ENCODE results near the gene MCEMP1.

The MCEMP1 gene, protein sequence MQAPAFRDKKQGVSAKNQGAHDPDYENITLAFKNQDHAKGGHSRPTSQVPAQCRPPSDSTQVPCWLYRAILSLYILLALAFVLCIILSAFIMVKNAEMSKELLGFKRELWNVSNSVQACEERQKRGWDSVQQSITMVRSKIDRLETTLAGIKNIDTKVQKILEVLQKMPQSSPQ

DNA sequence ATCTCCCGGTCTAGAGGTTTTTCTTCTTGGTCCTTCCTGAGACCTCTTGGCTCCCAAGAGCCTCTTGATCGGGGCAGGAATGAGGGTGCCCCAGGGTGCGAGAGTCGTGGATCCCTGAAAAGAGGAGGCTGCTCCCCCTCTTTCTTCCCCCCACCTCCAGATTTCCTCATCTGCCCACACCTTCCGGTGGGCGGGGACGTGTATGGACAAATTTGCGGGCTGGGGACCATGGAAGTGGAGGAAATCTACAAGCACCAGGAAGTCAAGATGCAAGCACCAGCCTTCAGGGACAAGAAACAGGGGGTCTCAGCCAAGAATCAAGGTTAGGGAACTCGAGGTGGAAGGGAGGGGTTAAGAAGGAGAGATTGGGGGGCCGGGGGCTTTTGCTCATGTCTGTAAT is at the start of gene MCEMP1:
MCEMP1 (plus strand) TSS at position 237 of the 400 bp plus-strand sequence; CDS start at position 268, 31 bp downstream.
- DNase-seq (ENCODE audit: low read depth): no peak

DNA sequence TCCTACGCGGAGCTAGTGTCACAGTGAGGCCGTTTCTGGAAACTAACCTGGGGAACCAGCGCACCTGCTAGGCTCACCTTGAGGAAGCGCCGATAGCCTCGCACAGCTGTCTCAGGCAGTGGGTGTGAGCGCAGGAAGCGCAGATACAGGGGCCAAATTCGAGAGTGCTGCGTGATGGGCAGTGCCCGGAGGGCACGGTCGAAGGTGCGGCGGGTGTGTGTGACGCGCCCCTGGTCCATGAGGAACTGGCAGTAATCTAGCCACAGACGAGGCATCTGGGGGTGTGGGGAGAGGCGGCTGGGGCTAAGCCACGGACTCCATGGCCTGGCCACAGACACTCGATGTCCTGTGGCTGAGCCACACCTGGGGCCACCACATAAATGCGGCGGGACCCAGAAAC is 49.7 kb upstream of the MCEMP1 start:
- no peak for DNase-seq (ENCODE audit: low read depth)

DNA sequence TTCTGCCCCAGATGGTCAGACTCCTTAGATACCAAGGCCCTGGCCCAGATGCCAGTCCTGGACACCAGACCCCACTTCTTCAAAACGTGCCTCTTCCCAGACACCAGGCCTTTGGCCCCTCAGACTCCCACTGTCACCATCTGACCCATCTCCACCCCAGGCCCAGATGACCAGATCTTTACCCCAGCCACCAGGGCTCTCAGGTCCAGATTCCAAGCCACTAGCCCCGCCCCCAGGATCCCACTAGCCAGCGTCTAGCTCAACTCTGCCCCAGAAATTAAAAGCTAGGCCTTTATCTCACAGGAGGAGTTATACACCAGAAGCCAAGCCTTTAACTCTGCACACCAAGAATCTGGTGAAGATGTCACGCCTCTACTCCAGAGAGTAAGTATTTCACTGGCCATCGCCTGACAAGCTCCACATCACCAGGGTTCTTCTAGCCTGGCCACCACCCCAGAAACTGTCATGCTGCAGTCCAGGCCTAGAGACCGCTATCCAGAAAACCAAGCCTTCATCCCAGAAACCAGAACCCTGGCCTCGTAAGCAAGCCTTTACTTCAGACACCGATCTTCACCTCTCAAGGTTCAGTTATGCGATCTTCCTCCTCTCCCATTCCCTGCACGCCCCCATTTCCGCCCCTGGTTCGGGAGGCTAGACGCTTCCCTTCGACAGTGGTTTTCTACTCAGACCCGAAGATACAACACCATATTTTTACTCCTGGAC is 48.1 kb upstream of the MCEMP1 start:
- DNase-seq (ENCODE audit: low read depth): no peak

DNA sequence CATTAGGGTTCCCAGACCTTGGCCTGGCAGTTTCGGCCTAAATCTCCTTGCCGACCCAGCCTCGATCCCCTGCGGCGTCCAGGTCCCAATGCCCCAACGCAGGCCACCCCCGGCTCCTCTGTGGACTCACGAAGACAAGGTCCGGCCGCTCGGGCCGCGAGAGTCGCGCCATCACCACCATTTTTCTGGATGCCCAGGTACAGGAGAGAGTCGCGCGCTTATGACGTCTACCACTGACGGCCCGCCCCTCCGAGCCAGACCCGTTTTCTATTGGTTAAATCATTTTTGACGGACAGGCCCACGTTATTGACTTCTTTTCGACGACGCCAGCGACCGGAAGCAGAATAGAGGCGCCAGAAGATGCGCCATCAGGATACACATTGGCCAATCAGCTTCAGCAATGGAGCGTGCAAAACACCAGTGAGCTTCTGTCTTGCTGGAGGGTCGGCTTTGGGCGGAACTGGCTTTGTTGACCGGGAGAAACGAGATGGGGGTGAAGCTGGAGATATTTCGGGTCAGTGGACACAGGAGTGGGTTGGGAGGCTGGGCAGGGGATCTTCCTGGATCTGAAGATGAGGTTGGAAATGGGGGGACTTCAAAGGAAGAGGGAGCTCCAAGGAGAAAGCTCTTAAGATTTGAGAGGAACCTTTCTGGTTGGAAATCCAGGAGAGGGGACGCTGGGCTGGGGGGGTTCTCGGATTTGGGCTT is 47.4 kb upstream of the MCEMP1 start, which contains the start of the genes PET100 and XAB2:
PET100 (plus strand) TSS at position 447 of the 708 bp plus-strand sequence; CDS start at position 488, 41 bp downstream.
XAB2 (minus strand) TSS at position 199 of the 708 bp plus-strand sequence; CDS start at position 181, 18 bp downstream.
- peak; percentile 89 for DNase-seq (ENCODE audit: low read depth)

DNA sequence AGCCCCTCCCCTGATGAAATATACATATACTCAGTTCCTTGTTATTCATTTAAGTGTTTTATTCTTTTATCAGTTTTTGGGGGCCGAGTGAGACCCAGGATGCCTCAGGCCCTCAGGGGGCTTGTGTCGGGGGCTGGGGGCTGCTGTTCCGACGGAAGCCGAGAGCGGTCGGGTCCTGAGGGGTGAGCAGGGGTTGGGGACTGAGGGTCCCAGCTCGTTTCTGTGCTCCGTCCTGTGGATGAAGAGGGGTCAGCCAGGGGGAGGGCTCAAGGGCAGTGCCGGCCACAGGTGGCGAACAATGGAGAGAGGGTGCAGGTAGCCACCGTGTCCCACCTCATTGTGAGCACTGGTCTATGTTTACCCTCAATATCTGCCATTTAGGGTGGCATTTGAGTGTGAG is 45.3 kb upstream of the MCEMP1 start:
- no peak for DNase-seq (ENCODE audit: low read depth)

DNA sequence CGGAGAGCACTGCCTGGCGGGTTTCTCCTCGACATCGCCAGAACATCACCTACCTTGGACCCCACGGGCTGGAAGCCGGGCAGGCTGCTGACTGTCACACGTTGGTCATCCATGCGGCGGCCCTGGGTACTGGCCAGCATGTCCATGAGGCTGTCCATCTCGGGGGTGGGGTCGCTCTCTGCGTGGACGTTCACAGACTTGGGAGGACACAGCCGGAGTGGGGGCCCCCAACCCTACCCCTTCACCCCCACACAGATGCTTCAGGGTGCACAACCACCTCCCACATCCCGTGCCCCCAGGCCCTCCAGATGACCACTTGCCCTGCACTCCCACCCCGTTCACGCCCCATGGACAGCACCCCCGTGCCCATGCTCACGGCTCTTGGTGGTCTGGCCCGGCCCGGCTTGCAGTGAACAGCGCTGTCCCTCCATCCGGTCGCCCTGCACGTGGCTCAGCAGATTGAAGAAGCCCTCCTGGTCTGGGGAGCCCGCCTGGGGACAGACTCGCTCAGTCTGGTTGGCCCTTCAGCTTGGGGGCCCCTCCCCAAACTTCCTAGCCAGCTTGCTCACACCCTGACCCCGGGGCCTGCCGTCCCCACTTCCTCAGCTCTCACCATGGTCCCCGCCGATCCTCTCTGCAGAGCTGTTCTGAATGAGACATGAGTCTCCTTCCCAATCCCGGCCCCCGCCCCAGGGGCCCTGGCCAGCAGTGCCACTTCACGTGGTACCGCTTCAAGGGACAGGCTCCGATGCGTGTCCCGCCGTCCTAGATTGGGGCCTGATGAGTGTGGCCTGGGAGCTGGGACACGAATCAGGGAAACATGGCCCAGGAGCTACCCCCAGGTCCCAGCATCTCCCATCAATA is 44.3 kb upstream of the MCEMP1 start:
- no peak for DNase-seq (ENCODE audit: low read depth)

DNA sequence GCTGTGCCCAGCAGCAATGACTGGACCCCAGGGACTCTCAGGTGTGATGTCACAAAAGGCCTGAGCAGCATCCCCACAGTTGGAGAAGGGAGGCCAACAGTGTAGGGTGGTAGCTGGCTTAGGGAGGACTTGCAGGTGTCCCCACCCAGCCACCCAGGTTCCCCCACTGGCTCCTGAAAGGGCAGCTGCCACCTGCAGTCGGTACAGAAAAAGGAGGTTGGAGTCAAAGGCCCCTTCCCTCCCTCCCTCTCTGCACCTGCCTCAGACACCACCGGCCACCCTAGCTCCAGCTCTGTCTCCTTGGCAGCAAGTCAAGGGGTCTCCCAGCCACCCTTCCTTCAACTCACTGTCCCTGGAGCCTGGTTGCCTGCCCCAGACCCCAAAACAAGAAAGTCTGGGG is 43.2 kb upstream of the MCEMP1 start, which contains the start of gene PCP2:
PCP2 (minus strand) TSS at position 22 of the 400 bp plus-strand sequence. CDS start 262 bp downstream, outside the sequence.
- DNase-seq (ENCODE audit: low read depth): no peak

DNA sequence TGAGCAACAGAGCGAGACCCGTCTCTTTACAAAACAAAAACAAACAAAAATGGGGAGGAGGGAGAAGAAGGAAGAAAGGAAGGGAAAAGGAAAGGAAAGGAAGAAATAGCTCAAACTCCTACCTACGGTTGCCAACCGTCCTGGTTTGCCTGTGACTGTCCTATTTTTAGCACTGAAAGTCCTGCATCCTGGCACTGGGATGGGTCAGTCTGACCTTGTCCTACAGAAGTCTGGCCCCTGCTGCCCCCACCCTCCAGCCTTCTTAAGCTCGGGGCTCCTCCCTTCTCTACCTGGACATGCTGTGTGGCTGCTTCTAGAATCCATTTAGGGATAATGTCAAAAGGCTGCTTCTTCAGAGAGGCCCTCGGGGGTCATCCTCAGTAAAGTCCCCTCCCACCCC is 41.2 kb upstream of the MCEMP1 start:
- DNase-seq (ENCODE audit: low read depth): no peak

DNA sequence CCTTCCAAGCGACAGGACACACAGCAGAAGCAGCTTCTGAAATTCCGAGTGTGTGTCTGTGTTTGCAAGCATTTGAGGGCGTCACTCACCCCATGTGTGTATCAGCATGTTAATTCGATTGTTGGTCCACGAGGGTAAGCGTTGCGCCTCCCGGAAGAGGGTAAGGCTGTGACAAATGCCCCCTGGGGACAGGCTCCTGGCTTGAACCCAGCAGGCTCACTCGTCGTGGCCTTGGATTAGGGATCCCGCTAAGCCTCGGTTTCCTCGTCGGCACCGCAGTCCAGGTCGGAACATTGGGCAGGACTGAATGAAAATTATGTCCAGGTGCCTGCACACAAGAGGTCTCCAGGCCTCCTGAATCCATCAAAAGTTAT is 40.6 kb upstream of the MCEMP1 start:
- DNase-seq (ENCODE audit: low read depth): no peak

DNA sequence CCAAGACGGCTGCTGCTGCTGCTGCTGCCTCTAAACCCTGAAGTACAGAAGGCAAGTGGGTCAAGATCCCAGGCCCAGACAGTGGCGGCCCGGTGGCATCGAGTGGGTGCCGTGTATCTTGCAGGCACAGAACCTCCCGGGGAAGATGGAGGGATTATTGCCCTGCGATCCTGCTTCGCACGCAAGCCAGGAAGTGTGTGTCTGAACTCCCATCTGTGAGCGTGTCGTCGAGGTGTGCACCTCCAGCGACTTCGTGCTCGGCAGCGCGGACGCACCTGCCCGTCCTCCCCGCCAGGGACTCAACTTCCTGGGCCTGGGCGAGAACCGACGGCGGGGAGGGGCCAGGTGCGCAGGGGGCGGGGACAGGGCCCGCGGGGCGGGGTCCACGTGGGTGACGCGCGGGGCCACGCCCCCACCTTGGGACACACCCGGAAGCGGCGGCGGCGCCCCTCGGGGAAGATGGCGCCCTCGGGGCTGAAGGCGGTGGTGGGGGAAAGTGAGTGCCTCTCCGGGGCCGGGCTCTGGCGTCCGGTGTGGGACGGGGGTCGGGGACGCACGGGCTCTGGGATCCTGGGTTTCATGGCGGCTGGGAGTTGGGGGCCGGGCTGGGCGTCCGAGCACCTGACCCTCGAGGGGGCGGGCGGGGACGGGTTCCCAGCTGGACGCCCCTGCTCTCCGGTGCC is 40.1 kb upstream of the MCEMP1 start, which contains the start of gene STXBP2:
STXBP2 (plus strand) TSS at position 420 of the 683 bp plus-strand sequence; CDS start at position 460, 40 bp downstream.
- peak; percentile 93 for DNase-seq (ENCODE audit: low read depth)

DNA sequence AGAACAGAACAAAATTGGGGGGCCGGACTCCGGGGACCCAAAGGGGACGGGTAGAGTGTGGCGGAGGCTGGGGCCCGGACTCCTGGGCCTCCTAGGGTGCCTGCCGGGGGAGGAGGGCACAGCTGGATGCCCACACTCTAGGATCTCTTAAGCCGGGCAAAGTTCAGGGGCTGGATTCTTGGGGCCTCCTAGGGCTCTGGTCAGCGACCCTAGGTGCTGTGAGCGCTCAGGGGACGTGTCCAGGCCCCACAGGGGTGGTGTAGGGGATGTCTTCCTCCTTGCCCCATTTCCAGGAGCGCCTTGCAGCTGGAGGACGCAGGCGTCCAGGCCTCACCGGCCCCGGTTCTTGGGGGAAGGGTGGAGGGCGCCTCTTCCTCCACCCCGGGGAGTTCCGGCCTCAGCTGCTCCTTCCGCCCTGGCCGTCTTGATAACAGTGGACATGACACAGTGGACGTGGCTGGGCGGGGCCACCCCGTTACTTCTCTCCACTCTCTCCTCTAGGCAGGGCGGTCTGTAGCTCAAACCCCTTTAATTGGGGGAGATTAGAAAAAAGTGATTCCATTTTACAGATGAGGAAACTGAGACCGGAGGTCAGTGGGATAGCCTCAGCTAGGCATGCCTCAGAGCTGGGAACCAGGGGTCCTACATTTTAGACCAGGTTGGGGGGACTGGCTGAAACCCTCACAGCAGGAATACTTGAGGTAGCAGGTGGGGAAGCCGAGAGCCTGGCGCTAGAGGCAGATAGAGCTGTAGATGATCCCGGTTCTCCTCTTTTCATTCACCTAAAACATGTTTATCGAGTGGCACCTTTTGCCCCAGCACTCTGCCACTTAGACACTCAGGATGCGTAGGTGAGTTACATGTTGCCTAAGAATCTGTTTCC is 39.3 kb upstream of the MCEMP1 start:
- no peak for DNase-seq (ENCODE audit: low read depth)

DNA sequence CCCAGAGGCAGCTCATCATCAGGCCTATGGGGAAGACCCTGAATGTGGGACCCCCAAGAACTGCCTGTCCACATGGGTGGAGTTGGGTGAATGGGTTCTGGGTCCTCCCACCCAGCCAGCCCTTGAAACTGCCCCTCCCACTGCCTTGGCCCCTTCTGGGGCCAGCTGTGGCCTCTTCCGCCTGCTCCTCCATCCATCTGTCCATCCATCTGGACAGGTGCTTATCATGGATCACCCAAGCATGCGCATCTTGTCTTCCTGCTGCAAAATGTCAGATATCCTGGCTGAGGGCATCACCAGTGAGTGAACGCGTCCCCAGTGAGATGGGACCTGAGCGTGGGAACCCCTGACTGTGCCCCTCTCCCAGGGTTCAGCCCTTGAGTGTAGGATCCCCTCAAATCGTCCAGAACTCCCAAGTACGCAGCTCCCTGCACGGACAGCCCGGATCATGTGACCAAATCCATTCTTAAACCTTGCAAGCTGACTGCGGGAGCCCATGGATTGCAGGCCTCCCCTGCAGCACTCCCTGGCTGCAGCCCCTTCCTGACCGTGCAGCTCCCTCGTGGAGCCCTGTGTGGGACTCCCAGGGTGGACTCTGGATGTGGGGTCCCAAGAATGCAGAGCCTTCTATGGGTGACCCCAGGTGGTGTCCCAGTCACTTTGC is 38.0 kb upstream of the MCEMP1 start:
- no peak for DNase-seq (ENCODE audit: low read depth)

DNA sequence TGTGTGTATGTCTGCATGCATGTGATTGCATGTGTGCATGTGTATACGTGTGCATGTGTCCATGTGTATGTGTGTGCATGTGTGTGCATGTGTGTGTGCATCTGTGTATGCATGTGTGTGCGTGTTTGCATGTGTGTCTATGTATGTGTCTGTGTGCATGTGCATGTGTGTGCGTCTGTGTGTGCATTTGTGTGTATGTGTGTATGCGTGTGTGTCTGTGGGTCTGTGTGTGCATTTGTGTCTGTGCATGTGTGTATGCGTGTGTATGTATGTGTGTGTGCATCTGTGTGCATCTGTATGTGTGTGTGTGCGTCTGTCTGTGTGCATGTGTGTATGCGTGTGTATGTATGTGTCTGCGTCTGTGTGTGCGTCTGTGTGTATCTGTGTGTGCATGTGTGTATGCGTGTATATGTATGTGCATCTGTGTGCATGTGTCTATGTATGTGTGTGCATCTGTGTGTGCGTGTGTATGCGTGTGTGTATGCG is 37.0 kb upstream of the MCEMP1 start:
- no peak for DNase-seq (ENCODE audit: low read depth)

DNA sequence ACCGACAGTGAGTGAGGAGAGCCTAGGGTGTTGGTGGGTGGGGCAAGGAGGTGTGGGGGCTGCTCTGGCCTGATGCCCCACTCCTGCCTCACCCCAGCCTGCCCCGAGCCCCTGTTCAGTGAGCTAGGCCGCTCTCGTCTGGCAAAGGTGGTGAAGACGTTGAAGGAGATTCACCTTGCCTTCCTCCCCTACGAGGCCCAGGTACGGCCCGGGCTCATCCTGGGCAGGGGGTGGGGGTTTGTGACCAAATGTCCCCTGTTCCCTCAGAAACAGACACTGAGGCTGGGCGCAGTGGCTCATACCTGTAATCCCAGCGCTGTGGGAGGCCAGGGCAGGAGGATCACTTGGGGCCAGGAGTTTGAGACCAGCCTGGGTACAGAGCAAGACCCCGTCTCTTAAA is 36.1 kb upstream of the MCEMP1 start:
- no peak for DNase-seq (ENCODE audit: low read depth)

DNA sequence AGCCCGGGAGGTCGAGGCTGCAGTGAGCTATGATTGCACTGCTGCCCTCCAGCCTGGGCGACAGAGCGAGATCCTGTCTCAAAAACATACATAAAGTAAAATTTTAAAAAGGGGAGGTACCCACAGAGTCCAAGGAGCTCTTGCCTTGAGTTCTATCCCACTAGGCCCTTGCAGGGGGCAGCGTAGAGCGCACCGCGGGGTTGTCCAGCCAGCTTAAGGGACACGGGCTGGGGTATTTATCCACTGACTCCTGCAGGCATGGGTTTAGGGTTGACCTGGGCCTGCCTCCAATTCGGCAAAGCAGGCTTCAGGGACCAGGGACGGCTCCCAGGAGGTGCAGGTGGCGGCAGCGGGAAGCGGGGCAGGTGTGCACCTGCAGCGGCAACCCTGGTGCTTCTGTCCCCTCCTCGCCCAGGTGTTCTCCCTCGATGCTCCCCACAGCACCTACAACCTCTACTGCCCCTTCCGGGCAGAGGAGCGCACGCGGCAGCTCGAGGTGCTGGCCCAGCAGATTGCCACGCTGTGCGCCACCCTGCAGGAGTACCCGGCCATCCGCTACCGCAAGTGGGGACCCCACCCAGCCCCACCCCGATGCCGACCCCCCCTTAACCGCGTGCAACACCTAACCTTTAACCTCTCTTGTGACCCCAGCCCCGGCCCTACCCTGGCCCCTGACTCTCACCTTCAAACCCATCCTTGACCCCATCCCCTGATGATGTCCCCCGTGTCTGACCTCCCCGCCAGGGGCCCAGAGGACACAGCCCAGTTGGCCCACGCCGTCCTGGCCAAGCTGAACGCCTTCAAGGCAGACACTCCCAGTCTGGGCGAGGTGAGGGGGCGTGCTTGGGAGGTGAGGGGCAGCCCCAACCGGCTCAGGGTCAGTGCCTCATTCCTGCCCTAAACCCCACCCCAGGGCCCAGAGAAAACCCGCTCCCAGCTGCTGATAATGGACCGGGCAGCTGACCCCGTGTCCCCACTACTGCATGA is 35.3 kb upstream of the MCEMP1 start:
- no peak for DNase-seq (ENCODE audit: low read depth)

DNA sequence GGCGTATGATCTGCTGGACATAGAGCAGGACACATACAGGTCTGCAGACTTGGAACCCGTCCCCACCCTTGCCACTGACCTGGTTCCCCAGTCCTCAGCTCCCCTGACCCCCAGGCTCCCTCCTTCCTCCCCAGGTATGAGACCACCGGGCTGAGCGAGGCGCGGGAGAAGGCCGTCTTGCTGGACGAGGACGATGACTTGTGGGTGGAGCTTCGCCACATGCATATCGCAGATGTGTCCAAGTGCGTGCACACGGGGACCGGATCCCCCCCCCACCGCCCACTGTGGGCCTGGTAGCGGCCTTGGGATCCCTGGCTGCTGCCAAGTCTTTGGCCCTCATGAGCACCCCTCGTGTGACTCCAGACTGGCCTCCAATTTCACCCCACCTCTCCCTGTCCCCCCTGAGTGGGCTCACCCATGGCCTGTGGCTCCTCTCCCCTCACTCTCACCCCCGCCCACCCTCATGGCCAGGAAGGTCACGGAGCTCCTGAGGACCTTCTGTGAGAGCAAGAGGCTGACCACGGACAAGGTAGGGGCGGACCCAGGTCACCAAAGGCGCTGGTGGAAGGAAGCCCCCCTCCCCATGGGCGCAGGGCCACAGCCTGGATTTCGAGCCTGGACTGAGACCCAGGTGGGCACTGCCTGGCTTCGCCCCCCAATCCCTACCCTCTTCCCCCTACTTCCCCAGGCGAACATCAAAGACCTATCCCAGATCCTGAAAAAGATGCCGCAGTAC is 34.4 kb upstream of the MCEMP1 start:
- DNase-seq (ENCODE audit: low read depth): no peak

DNA sequence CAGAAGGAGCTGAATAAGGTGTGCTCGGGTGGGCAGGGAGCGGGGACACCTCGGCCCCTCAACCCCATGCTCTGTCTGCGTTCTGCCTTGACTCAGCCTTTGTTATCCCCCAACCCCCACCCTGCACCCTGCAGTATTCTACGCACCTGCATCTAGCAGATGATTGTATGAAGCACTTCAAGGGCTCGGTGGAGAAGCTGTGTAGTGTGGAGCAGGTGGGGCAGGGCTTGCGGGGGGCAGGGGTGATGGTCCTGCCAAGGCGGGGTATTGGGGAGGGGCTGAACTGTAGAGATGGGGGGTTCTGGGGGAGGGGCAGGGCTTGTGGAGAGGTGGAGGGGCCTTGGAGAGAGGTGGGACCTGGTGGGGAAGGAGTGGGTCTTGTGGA is 33.9 kb upstream of the MCEMP1 start:
- DNase-seq (ENCODE audit: low read depth): no peak

Measured in activated T-helper 1 cell treated with Interleukin-2 at 50 U/mL for 16 hours (primary cell).